Heart left ventricle (tissue), 13 donors: ENCODE measurements around the gene FRMD6.

Source experiments
- POLR2A ChIP-seq, 2 donors: fragments of 450-650 bp; IDR thresholded peaks; one replicate each; pipeline ENCODE4 v1.6.1; 2017; ENCODE audit warnings: antibody characterized with exemption in 2 of 2, mild to moderate bottlenecking in 2 of 2, moderate library complexity in 2 of 2
- TF ChIP-seq, protein P1 (sequence below), 12 donors: fragments of 200-600 bp; sonication (generic) in 4 of 12; IDR thresholded peaks; one replicate each; pipeline versions ENCODE4 v1.5.0 to v1.8.0; 2018 to 2022; ENCODE audit warnings: antibody characterized with exemption in 12 of 12, mild to moderate bottlenecking in 5 of 12
- donor health status: ischemic (EF 13 %, LVEDD 7.1; RV severe dilation, severe dysfunction).
- donor health status: DM: no; HTN: yes; CAD: no.
- donor health status: DM: no; HTN: no; CAD: no.
- donor health status: ischemic (EF 25% LVEDD 6.9; RV normal size, moderate dysfunction).
- donor health status: ischemic (EF 25% LVEDD 5.7; RV mildly dilated, moderate dysfunction).
- donor health status: ischemic (EF 35%, LVEDD 5.7; RV mildly dilated, moderate dysfunction).
- donor health status: nonischemic (EF 11% LVEDD 7.7; RV severe dilation, severe dysfunction).
- donor health status: DM: yes; HTN: yes; CAD: no.
- donor health status: PGD.
- donor health status: ischemic (EF 29% LVEDD 5.4; RV normal size, mild dysfunction).
- donor health status: nonischemic (EF 23%, LVEDD 6.1; RV moderate dilation, normal function).

DNA sequence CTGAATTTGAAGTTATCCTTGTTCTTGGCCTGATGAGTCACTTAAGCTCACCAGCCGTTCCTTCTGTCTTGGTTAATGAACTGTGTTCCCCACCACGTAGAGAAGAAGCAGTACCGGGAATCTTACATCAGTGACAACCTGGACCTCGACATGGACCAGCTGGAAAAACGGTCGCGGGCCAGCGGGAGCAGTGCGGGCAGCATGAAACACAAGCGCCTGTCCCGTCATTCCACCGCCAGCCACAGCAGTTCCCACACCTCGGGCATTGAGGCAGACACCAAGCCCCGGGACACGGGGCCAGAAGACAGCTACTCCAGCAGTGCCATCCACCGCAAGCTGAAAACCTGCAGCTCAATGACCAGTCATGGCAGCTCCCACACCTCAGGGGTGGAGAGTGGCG is 68.2 kb downstream of the FRMD6 start:
- TF ChIP-seq, protein P1, sequence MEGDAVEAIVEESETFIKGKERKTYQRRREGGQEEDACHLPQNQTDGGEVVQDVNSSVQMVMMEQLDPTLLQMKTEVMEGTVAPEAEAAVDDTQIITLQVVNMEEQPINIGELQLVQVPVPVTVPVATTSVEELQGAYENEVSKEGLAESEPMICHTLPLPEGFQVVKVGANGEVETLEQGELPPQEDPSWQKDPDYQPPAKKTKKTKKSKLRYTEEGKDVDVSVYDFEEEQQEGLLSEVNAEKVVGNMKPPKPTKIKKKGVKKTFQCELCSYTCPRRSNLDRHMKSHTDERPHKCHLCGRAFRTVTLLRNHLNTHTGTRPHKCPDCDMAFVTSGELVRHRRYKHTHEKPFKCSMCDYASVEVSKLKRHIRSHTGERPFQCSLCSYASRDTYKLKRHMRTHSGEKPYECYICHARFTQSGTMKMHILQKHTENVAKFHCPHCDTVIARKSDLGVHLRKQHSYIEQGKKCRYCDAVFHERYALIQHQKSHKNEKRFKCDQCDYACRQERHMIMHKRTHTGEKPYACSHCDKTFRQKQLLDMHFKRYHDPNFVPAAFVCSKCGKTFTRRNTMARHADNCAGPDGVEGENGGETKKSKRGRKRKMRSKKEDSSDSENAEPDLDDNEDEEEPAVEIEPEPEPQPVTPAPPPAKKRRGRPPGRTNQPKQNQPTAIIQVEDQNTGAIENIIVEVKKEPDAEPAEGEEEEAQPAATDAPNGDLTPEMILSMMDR (IDR thresholded peaks at IDR 0.05) = no peak
- TF ChIP-seq POLR2A (IDR thresholded peaks at IDR 0.05) = no peak
